ENCODE measurements around the gene NOD2.

- TF ChIP-seq GATA2 (IDR thresholded peaks at IDR 0.05; ENCODE audit: low read depth, low read length) (no peak), GATA3 (IDR thresholded peaks at IDR 0.05; ENCODE audit: low read depth, low read length) (no peak)
Observed at GRCh38 chr16:50692644-50692998, 785 bp upstream of the NOD2 start.

All from SH-SY5Y (cell line).